GM12878 (cell line): ENCODE data around the gene MRPL20.

Experiments used
- BHLHE40 ChIP-seq, 2 experiments: fragments of 450-650 bp in 1 of 2; IDR thresholded peaks; 2 replicates each; pipeline ENCODE4 v1.6.1; 2011 to 2017; ENCODE audit warnings: low read depth in 2 of 2, borderline replicate concordance in 1 of 2, improper control_type of control experiment in 1 of 2, low read length in 1 of 2, mild to moderate bottlenecking in 1 of 2
- CREB1 ChIP-seq: IDR thresholded peaks from 2 replicates; pipeline ENCODE4 v1.6.1; 2012; ENCODE audit warnings: low read depth, mild to moderate bottlenecking, inconsistent platforms
- EZH2 ChIP-seq: IDR thresholded peaks from 2 replicates; pipeline ENCODE4 v1.6.1; 2012; ENCODE audit warnings: low read depth, mild to moderate bottlenecking, control low read depth, inconsistent platforms, low read length, borderline replicate concordance; ENCODE audit not compliant: control insufficient read depth
- FOXK2 ChIP-seq: fragments of 450-650 bp; IDR thresholded peaks from 2 replicates; pipeline ENCODE4 v1.6.1; 2017; ENCODE audit warnings: mild to moderate bottlenecking, moderate library complexity
- KDM1A ChIP-seq: fragments of 200-600 bp; sonication (generic); IDR thresholded peaks from 2 replicates; pipeline ENCODE4 v1.6.1; 2016; ENCODE audit warnings: borderline replicate concordance
- POLR2A ChIP-seq: IDR thresholded peaks from 2 replicates; pipeline ENCODE4 v1.6.1; 2011; ENCODE audit warnings: low read depth, mild to moderate bottlenecking, low read length
- TAF1 ChIP-seq: IDR thresholded peaks from 2 replicates; pipeline ENCODE4 v1.6.1; 2011; ENCODE audit warnings: mild to moderate bottlenecking, low read depth, low read length, borderline replicate concordance
- YY1 ChIP-seq: IDR thresholded peaks from 2 replicates; pipeline ENCODE4 v1.6.1; 2011; ENCODE audit warnings: low read depth, mild to moderate bottlenecking, low read length
- ZNF274 ChIP-seq: IDR thresholded peaks from one replicate; pipeline ENCODE4 v1.8.0; 2011; ENCODE audit not compliant: insufficient read length, insufficient read depth
- TF ChIP-seq, protein P1 (sequence below), 3 experiments: IDR thresholded peaks in 2 of 3; conservative IDR thresholded peaks in 1 of 3; 2 replicates each; pipeline ENCODE4 v1.5.1; 2011; ENCODE audit warnings: low read depth in 3 of 3, low read length in 3 of 3, mild to moderate bottlenecking in 3 of 3, control low read depth in 2 of 3, moderate library complexity in 2 of 3, inconsistent platforms in 1 of 3, mixed read lengths in 1 of 3; ENCODE audit not compliant: control insufficient read depth in 2 of 3, insufficient read depth in 1 of 3; ENCODE audit errors: extremely low read depth in 1 of 3

DNA sequence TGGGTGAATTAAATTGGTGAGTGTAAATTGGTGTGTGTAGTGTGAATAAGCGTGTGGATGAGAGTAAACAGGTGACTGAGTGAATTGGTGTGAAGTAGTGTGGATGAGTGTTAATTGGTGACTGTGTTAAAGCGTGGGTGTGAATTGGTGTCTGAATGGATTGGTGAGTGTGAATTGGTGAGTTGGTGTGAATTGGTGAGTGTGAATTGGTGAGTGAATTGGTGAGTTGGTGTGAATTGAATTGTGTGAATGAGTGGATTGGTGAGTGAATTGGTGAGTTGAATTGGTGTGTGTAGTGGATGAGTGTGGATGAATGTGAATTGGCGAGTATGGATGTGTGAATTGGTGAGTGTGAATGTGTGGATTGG lies 40.4 kb downstream of the MRPL20 start:
- TF ChIP-seq, protein P1, sequence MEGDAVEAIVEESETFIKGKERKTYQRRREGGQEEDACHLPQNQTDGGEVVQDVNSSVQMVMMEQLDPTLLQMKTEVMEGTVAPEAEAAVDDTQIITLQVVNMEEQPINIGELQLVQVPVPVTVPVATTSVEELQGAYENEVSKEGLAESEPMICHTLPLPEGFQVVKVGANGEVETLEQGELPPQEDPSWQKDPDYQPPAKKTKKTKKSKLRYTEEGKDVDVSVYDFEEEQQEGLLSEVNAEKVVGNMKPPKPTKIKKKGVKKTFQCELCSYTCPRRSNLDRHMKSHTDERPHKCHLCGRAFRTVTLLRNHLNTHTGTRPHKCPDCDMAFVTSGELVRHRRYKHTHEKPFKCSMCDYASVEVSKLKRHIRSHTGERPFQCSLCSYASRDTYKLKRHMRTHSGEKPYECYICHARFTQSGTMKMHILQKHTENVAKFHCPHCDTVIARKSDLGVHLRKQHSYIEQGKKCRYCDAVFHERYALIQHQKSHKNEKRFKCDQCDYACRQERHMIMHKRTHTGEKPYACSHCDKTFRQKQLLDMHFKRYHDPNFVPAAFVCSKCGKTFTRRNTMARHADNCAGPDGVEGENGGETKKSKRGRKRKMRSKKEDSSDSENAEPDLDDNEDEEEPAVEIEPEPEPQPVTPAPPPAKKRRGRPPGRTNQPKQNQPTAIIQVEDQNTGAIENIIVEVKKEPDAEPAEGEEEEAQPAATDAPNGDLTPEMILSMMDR (IDR thresholded peaks at IDR 0.05 in 2 of 3, conservative IDR thresholded peaks at IDR 0.05 in 1 of 3; ENCODE audit: control insufficient read depth in 2 of 3, extremely low read depth in 1 of 3, insufficient read depth in 1 of 3, low read depth in 3 of 3, low read length in 3 of 3): no peak
- TF ChIP-seq TAF1 (no peak), ZNF274 (no peak), BHLHE40 (IDR thresholded peaks at IDR 0.05; ENCODE audit: borderline replicate concordance in 1 of 2, low read depth in 2 of 2, low read length in 1 of 2) (no peak), YY1 (no peak), CREB1 (no peak), POLR2A (no peak), EZH2 (no peak), FOXK2 (no peak), KDM1A (no peak)
